ENCODE data around the gene SPAAR.
A peak's percentile ranks its signal among the peaks of the same experiment; 100 is the strongest.
"Not testable (repeated sequence)": the region's sequence is repeated elsewhere in the genome, so short reads cannot be mapped to it uniquely, and the experiment has no call there.

Gene SPAAR

GRCh38 chr9:35909274-35909673 lies at the start of gene SPAAR:
Gene SPAAR, plus strand, starts transcription at chr9:35909490. Its CDS starts 974 bp downstream, at chr9:35910464.
- no peak for DNase-seq

- DNase-seq = no peak
These were observed 49.3 kb upstream of the SPAAR start for GRCh38 chr9:35859990-35860339.

- DNase-seq = no peak
These were observed 48.0 kb upstream of the SPAAR start for GRCh38 chr9:35861161-35861897.

GRCh38 chr9:35862328-35862727 lies 47.0 kb upstream of the SPAAR start:
- DNase-seq = no peak

- DNase-seq = no peak
These were observed 45.7 kb upstream of the SPAAR start for GRCh38 chr9:35863583-35863982.

GRCh38 chr9:35864695-35865255 lies 44.5 kb upstream of the SPAAR start:
- no peak for DNase-seq

GRCh38 chr9:35867538-35867937 lies 41.8 kb upstream of the SPAAR start:
- DNase-seq = no peak

GRCh38 chr9:35868933-35869332 lies 40.4 kb upstream of the SPAAR start:
- no peak for DNase-seq

GRCh38 chr9:35869621-35870216 lies 39.6 kb upstream of the SPAAR start:
- no peak for DNase-seq

- DNase-seq = no peak
These were observed 38.9 kb upstream of the SPAAR start, which contains the start of gene OR13J1 for GRCh38 chr9:35870351-35870923. Gene OR13J1, minus strand, starts transcription at chr9:35870401. Its CDS starts 0 bp downstream, at chr9:35870401.

- DNase-seq = no peak
These were observed 37.7 kb upstream of the SPAAR start for GRCh38 chr9:35871545-35871944.

- no peak for DNase-seq
These were observed 36.8 kb upstream of the SPAAR start for GRCh38 chr9:35872505-35872904.

GRCh38 chr9:35882263-35882848 lies 26.9 kb upstream of the SPAAR start:
- DNase-seq = peak; percentile 62 to 76

- DNase-seq = no peak
These were observed 26.3 kb upstream of the SPAAR start for GRCh38 chr9:35882996-35883395.

- DNase-seq = not testable (repeated sequence)
These were observed 24.4 kb upstream of the SPAAR start for GRCh38 chr9:35884908-35885307.

GRCh38 chr9:35891646-35892045 lies 17.6 kb upstream of the SPAAR start:
- DNase-seq = no peak

- no peak for DNase-seq
These were observed 17.2 kb upstream of the SPAAR start for GRCh38 chr9:35892051-35892450.

GRCh38 chr9:35896570-35896969 lies 12.7 kb upstream of the SPAAR start:
- DNase-seq = no peak

- not testable (repeated sequence) for DNase-seq
These were observed 11.8 kb upstream of the SPAAR start for GRCh38 chr9:35897376-35898099.

GRCh38 chr9:35898337-35898736 lies 11.0 kb upstream of the SPAAR start:
- no peak for DNase-seq

GRCh38 chr9:35899021-35899420 lies 10.3 kb upstream of the SPAAR start:
- DNase-seq = no peak

GRCh38 chr9:35903049-35903448 lies 6.2 kb upstream of the SPAAR start:
- peak in 1 of 2 experiments; percentile 40 for DNase-seq

- no peak for DNase-seq
These were observed 5.0 kb upstream of the SPAAR start for GRCh38 chr9:35904338-35904737.
